ENCODE data around the gene UBE3B. TPM values are rescaled to one million over a fixed set of nuclear protein-coding genes. Genes with fewer than 3 reads are reported as not detected.

Gene UBE3B
- total RNA-seq, 1 experiment from 2014 or later = 48.6 TPM

DNA sequence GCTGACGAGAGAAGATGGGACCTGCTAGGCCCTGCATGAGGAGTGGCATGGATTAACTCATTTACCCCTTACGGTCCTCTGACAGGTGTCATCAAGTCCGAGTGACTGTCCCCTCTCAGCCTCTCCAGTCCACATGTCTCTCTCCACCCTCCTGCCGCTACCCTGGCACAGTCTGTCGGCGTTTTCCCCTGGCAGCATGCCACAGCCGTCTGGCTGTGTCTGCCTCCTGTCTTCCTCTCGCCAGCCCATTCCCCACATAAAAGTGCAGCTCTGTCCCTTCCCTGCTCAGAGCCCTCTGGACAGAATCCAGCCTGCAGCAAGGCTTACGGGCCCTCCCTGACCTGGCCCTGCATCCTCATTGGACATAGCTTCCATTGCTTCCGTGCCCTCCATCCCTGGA, 45.6 kb downstream of the UBE3B start:
- no peaks in the 10 kb centered on the region for H3K4me1 Mint-ChIP-seq (ENCODE audit: low read depth, unreplicated experiment)
- intact Hi-C loops (cut with micrococcal nuclease; ENCODE audit: unreplicated experiment) = no loop called here
- H3K27me3 Mint-ChIP-seq (ENCODE audit: unreplicated experiment) = no peaks in the 10 kb centered on the region
- CTCF ChIA-PET = no interaction called here
- TF ChIP-seq, protein P1, sequence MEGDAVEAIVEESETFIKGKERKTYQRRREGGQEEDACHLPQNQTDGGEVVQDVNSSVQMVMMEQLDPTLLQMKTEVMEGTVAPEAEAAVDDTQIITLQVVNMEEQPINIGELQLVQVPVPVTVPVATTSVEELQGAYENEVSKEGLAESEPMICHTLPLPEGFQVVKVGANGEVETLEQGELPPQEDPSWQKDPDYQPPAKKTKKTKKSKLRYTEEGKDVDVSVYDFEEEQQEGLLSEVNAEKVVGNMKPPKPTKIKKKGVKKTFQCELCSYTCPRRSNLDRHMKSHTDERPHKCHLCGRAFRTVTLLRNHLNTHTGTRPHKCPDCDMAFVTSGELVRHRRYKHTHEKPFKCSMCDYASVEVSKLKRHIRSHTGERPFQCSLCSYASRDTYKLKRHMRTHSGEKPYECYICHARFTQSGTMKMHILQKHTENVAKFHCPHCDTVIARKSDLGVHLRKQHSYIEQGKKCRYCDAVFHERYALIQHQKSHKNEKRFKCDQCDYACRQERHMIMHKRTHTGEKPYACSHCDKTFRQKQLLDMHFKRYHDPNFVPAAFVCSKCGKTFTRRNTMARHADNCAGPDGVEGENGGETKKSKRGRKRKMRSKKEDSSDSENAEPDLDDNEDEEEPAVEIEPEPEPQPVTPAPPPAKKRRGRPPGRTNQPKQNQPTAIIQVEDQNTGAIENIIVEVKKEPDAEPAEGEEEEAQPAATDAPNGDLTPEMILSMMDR (IDR thresholded peaks at IDR 0.05; ENCODE audit: unreplicated experiment) = no peak
- H3K9me3 Mint-ChIP-seq (ENCODE audit: low read depth, unreplicated experiment) = no peaks in the 10 kb centered on the region
- BruUV-seq (replicated peaks) = no TSS peak
- H3K36me3 Mint-ChIP-seq (ENCODE audit: insufficient read depth, unreplicated experiment) = peaks cover 27% of the 10 kb centered on the region
- H3K27ac Mint-ChIP-seq (ENCODE audit: unreplicated experiment) = no peak overlapping the region
- no peak overlapping the region for H3K4me3 Mint-ChIP-seq (ENCODE audit: low read depth, unreplicated experiment)
- no peak for DNase-seq

DNA sequence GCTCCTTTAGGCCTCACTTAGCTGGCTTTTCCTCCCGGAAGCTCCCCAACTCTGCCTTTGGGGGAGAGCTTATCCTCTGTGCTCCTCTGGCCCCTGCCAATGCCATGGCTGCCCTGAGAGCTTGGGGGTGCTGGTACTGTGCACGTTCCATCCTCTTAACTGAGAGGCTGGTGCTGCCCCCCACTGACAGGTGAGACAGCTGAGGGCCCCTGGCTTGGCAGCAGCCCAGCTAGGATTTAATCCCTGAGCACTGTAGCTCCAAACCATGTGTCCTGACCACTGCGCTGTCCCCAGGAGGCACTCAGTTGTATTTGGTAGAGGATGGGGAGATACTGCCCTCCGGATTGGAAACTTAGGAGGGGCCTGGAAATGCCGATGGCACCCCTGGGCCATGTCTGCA, 46.1 kb downstream of the UBE3B start:
- BruUV-seq (replicated peaks) = no TSS peak
- intact Hi-C loops (cut with micrococcal nuclease; ENCODE audit: unreplicated experiment) = no loop called here
- TF ChIP-seq, protein P1 (IDR thresholded peaks at IDR 0.05; ENCODE audit: unreplicated experiment) = no peak
- DNase-seq = no peak
- Mint-ChIP-seq H3K27ac (ENCODE audit: unreplicated experiment) (no peak overlapping the region), H3K9me3 (ENCODE audit: low read depth, unreplicated experiment) (no peaks in the 10 kb centered on the region), H3K4me1 (ENCODE audit: low read depth, unreplicated experiment) (no peaks in the 10 kb centered on the region), H3K36me3 (ENCODE audit: insufficient read depth, unreplicated experiment) (peaks cover 25% of the 10 kb centered on the region), H3K4me3 (ENCODE audit: low read depth, unreplicated experiment) (no peak overlapping the region), H3K27me3 (ENCODE audit: unreplicated experiment) (no peaks in the 10 kb centered on the region)
- CTCF ChIA-PET = no interaction called here

- TF ChIP-seq, protein P1 (IDR thresholded peaks at IDR 0.05; ENCODE audit: unreplicated experiment) = no peak
- no peak for DNase-seq
- H3K27me3 Mint-ChIP-seq (ENCODE audit: unreplicated experiment) = no peaks in the 10 kb centered on the region
- H3K36me3 Mint-ChIP-seq (ENCODE audit: insufficient read depth, unreplicated experiment) = peaks cover 20% of the 10 kb centered on the region
- H3K27ac Mint-ChIP-seq (ENCODE audit: unreplicated experiment) = no peak overlapping the region
- CTCF ChIA-PET = interaction anchor here (0.6 kb wide), 1 partner anchor 402 kb away, joined by 3 read pairs; no protein-coding TSS in a partner anchor
- H3K4me3 Mint-ChIP-seq (ENCODE audit: low read depth, unreplicated experiment) = no peak overlapping the region
- H3K9me3 Mint-ChIP-seq (ENCODE audit: low read depth, unreplicated experiment) = no peaks in the 10 kb centered on the region
- no peaks in the 10 kb centered on the region for H3K4me1 Mint-ChIP-seq (ENCODE audit: low read depth, unreplicated experiment)
- BruUV-seq (replicated peaks) = no TSS peak
- intact Hi-C loops (cut with micrococcal nuclease; ENCODE audit: unreplicated experiment) = no loop called here
Observed at GRCh38 chr12:109524466-109525278, 47.2 kb downstream of the UBE3B start.

GRCh38 chr12:109525279-109525585, 47.8 kb downstream of the UBE3B start:
- H3K4me3 Mint-ChIP-seq (ENCODE audit: low read depth, unreplicated experiment) = no peak overlapping the region
- H3K27ac Mint-ChIP-seq (ENCODE audit: unreplicated experiment) = no peak overlapping the region
- H3K27me3 Mint-ChIP-seq (ENCODE audit: unreplicated experiment) = no peaks in the 10 kb centered on the region
- no TSS peak for BruUV-seq (replicated peaks)
- H3K9me3 Mint-ChIP-seq (ENCODE audit: low read depth, unreplicated experiment) = no peaks in the 10 kb centered on the region
- H3K36me3 Mint-ChIP-seq (ENCODE audit: insufficient read depth, unreplicated experiment) = peaks cover 24% of the 10 kb centered on the region
- CTCF ChIA-PET = interaction anchor here (0.6 kb wide), 1 partner anchor 402 kb away, joined by 3 read pairs; no protein-coding TSS in a partner anchor
- intact Hi-C loops (cut with micrococcal nuclease; ENCODE audit: unreplicated experiment) = no loop called here
- no peaks in the 10 kb centered on the region for H3K4me1 Mint-ChIP-seq (ENCODE audit: low read depth, unreplicated experiment)
- DNase-seq = no peak
- TF ChIP-seq, protein P1 (IDR thresholded peaks at IDR 0.05; ENCODE audit: unreplicated experiment) = no peak

All from Calu3 (cell line).